H1 (cell line): ENCODE results near the gene LCOR. TPM values are rescaled to one million over a fixed set of nuclear protein-coding genes. Genes with fewer than 3 reads are reported as not detected.

Source experiments
- CTCF ChIA-PET: fragments of 300-600 bp; sonication (Branson Sonifier 250); formaldehyde crosslinking; loops from one replicate; lab custom pipeline; 2021; ENCODE audit not compliant: partially characterized antibody; lab: Charles Lee
- POLR2A ChIA-PET: fragments of 300-600 bp; sonication (Branson Sonifier 250); formaldehyde crosslinking; loops from one replicate; lab custom pipeline; 2021; ENCODE audit warnings: inconsistent platforms; ENCODE audit not compliant: partially characterized antibody; lab: Charles Lee
- DNase-seq, 2 experiments: peaks; one replicate each; pipeline versions ENCODE4 v3.0.0 to v3.0.0-alpha.2; 2010 to 2022; ENCODE audit warnings: low spot score in 2 of 2, low read depth in 1 of 2, mixed read lengths in 1 of 2
- FAIRE-seq: peaks from 2 replicates; lab custom pipeline; 2011; peaks lifted over from hg19 to GRCh38; lab: Jason Lieb, UNC
- H2AFZ ChIP-seq: 2 replicates; pipeline ENCODE4 v1.8.1; 2012; ENCODE audit warnings: low read length, inconsistent platforms
- H2AK5ac ChIP-seq: 2 replicates; pipeline ENCODE4 v1.6.1; 2013; ENCODE audit warnings: low read depth, low read length
- H2BK120ac ChIP-seq: replicated peaks from 2 replicates; pipeline ENCODE3; 2013; ENCODE audit warnings: low read depth, low read length, inconsistent platforms
- H2BK12ac ChIP-seq: 2 replicates; pipeline ENCODE4 v1.6.1; 2013; ENCODE audit warnings: low read depth, low read length
- H2BK15ac ChIP-seq: 2 replicates; pipeline ENCODE4 v1.6.1; 2013; ENCODE audit warnings: low read length
- H2BK20ac ChIP-seq: 2 replicates; pipeline ENCODE4 v1.6.1; 2013; ENCODE audit warnings: low read length
- H2BK5ac ChIP-seq: 2 replicates; pipeline ENCODE4 v1.6.1; 2013; ENCODE audit warnings: low read depth, low read length
- H3K14ac ChIP-seq: 2 replicates; pipeline ENCODE4 v1.6.1; 2013; ENCODE audit warnings: inconsistent platforms; ENCODE audit not compliant: insufficient read length
- H3K18ac ChIP-seq: 2 replicates; pipeline ENCODE4 v1.6.1; 2013; ENCODE audit warnings: low read length; ENCODE audit errors: extremely low read depth
- H3K23ac ChIP-seq: 2 replicates; pipeline ENCODE4 v1.6.1; 2013; ENCODE audit warnings: inconsistent platforms; ENCODE audit not compliant: insufficient read length
- H3K23me2 ChIP-seq: 2 replicates; pipeline ENCODE4 v1.6.1; 2013; ENCODE audit warnings: low read depth, low read length
- H3K27ac ChIP-seq: 2 replicates; pipeline ENCODE4 v1.6.1; 2011; ENCODE audit warnings: low read depth, low read length, inconsistent platforms
- H3K27me3 ChIP-seq, 4 experiments: replicated peaks in 1 of 4; 1 replicate in 1 of 4; 2 replicates in 3 of 4; pipeline versions ENCODE4 v1.6.1 to v1.8.1; 2011 to 2013; ENCODE audit warnings: low read length in 3 of 4, mild to moderate bottlenecking in 3 of 4, inconsistent platforms in 2 of 4, mixed read lengths in 2 of 4, moderate library complexity in 1 of 4; ENCODE audit not compliant: control insufficient read depth in 3 of 4, insufficient read depth in 3 of 4; ENCODE audit errors: extremely low read depth in 1 of 4
- H3K36me3 ChIP-seq, 4 experiments: 2 replicates each; pipeline versions ENCODE4 v1.6.1 to v1.8.1; 2011 to 2013; ENCODE audit warnings: mild to moderate bottlenecking in 4 of 4, low read length in 3 of 4, moderate library complexity in 2 of 4, control low read depth in 1 of 4, inconsistent platforms in 1 of 4; ENCODE audit not compliant: insufficient read depth in 4 of 4, control insufficient read depth in 2 of 4
- H3K4ac ChIP-seq: replicated peaks from 2 replicates; pipeline ENCODE3; 2013; ENCODE audit warnings: low read length, low read depth, mixed read lengths, inconsistent platforms; ENCODE audit not compliant: insufficient read length
- H3K4me1 ChIP-seq, 4 experiments: replicated peaks in 1 of 4; 1 replicate in 1 of 4; 2 replicates in 3 of 4; pipeline versions ENCODE4 v1.6.1 to v1.8.1; 2011 to 2013; ENCODE audit warnings: low read length in 3 of 4, inconsistent platforms in 2 of 4, mixed read lengths in 1 of 4; ENCODE audit not compliant: insufficient read depth in 4 of 4, control insufficient read depth in 3 of 4
- H3K4me2 ChIP-seq, 2 experiments: 2 replicates each; pipeline versions ENCODE4 v1.6.1 to v1.8.1; 2011 to 2013; ENCODE audit warnings: low read depth in 2 of 2, low read length in 2 of 2, control low read depth in 1 of 2, inconsistent platforms in 1 of 2, mild to moderate bottlenecking in 1 of 2; ENCODE audit not compliant: insufficient read depth in 1 of 2
- H3K4me3 ChIP-seq, 4 experiments: fragments of 200-600, 300-600 bp in 1 of 4; sonication (generic), shearing (Covaris generic), sonication (Bioruptor Twin) in 1 of 4; 2 replicates each; pipeline versions ENCODE4 v1.5.1 to v1.8.1; 2011 to 2016; ENCODE audit warnings: low read length in 4 of 4, low read depth in 3 of 4, control low read depth in 2 of 4, inconsistent platforms in 2 of 4, mild to moderate bottlenecking in 2 of 4, mixed read lengths in 1 of 4, moderate library complexity in 1 of 4; ENCODE audit not compliant: insufficient read depth in 2 of 4; ENCODE audit errors: extremely low read depth in 1 of 4
- H3K56ac ChIP-seq: replicated peaks from 2 replicates; pipeline ENCODE3; 2013; ENCODE audit warnings: low read depth, mild to moderate bottlenecking, mixed read lengths, low read length, inconsistent platforms; ENCODE audit not compliant: insufficient read length
- H3K79me1 ChIP-seq: 2 replicates; pipeline ENCODE4 v1.6.1; 2013; ENCODE audit warnings: low read depth, low read length, control low read depth
- H3K79me2 ChIP-seq, 2 experiments: 2 replicates each; pipeline versions ENCODE4 v1.6.1 to v1.8.1; 2012 to 2013; ENCODE audit warnings: low read length in 2 of 2, mild to moderate bottlenecking in 2 of 2, inconsistent platforms in 1 of 2; ENCODE audit not compliant: insufficient read depth in 2 of 2, control insufficient read depth in 1 of 2
- H3K9ac ChIP-seq, 4 experiments: replicated peaks in 1 of 4; 1 replicate in 1 of 4; 2 replicates in 3 of 4; pipeline versions ENCODE4 v1.6.1 to v1.8.1; 2011 to 2013; ENCODE audit warnings: low read depth in 3 of 4, low read length in 3 of 4, control low read depth in 2 of 4, mild to moderate bottlenecking in 2 of 4, moderate library complexity in 2 of 4, inconsistent platforms in 1 of 4; ENCODE audit errors: extremely low read depth in 1 of 4
- H3K9me3 ChIP-seq, 2 experiments: 2 replicates each; pipeline versions ENCODE4 v1.6.1 to v1.8.1; 2012 to 2013; ENCODE audit warnings: mild to moderate bottlenecking in 2 of 2, moderate library complexity in 2 of 2, control low read depth in 1 of 2, inconsistent platforms in 1 of 2, low read depth in 1 of 2, low read length in 1 of 2, mixed read lengths in 1 of 2; ENCODE audit not compliant: insufficient read depth in 2 of 2
- H4K20me1 ChIP-seq, 2 experiments: replicated peaks in 1 of 2; 2 replicates each; pipeline versions ENCODE3 to v1.8.1; 2011 to 2013; ENCODE audit warnings: inconsistent platforms in 2 of 2, low read length in 2 of 2, mild to moderate bottlenecking in 1 of 2; ENCODE audit not compliant: insufficient read depth in 2 of 2, control insufficient read depth in 1 of 2
- H4K5ac ChIP-seq: 2 replicates; pipeline ENCODE4 v1.6.1; 2013; ENCODE audit warnings: low read length, low read depth, mixed read lengths, inconsistent platforms; ENCODE audit not compliant: insufficient read length
- H4K8ac ChIP-seq: 2 replicates; pipeline ENCODE4 v1.8.0; 2013; ENCODE audit warnings: mild to moderate bottlenecking, moderate library complexity, low read length, inconsistent platforms; ENCODE audit not compliant: insufficient read depth; ENCODE audit errors: extremely low read depth
- H4K91ac ChIP-seq: replicated peaks from 2 replicates; pipeline ENCODE3; 2013; ENCODE audit warnings: low read length, mixed read lengths, inconsistent platforms; ENCODE audit not compliant: insufficient read length
- BACH1 ChIP-seq: IDR thresholded peaks from 2 replicates; pipeline ENCODE4 v1.6.1; 2012; ENCODE audit warnings: low read length, improper control_type of control experiment
- BCL11A ChIP-seq, 2 experiments: IDR thresholded peaks; one replicate each; pipeline ENCODE4 v1.6.1; 2011; ENCODE audit warnings: low read depth in 2 of 2, low read length in 2 of 2, mild to moderate bottlenecking in 2 of 2
- CHD2 ChIP-seq: IDR thresholded peaks from 2 replicates; pipeline ENCODE4 v1.6.1; 2012; ENCODE audit warnings: low read length, improper control_type of control experiment
- EP300 ChIP-seq, 2 experiments: IDR thresholded peaks; 1 replicate in 1 of 2; 2 replicates in 1 of 2; pipeline ENCODE4 v1.6.1; 2011 to 2012; ENCODE audit warnings: low read depth in 2 of 2, low read length in 2 of 2, mild to moderate bottlenecking in 2 of 2, borderline replicate concordance in 1 of 2, inconsistent platforms in 1 of 2, moderate library complexity in 1 of 2
- EZH2 ChIP-seq: fragments of 200-600 bp; sonication (generic); IDR thresholded peaks from 2 replicates; pipeline ENCODE4 v1.7.1; 2012; ENCODE audit warnings: low read depth, mild to moderate bottlenecking, moderate library complexity, low read length, inconsistent platforms; ENCODE audit not compliant: severe bottlenecking
- GABPA ChIP-seq: IDR thresholded peaks from 2 replicates; pipeline ENCODE4 v1.6.1; 2011; ENCODE audit warnings: mild to moderate bottlenecking, low read length, moderate library complexity, borderline replicate concordance; ENCODE audit not compliant: insufficient read depth
- HDAC2 ChIP-seq, 2 experiments: fragments of 300-600 bp in 1 of 2; sonication (generic) in 1 of 2; IDR thresholded peaks; 2 replicates each; pipeline ENCODE4 v1.6.1; 2011 to 2012; ENCODE audit warnings: low read depth in 2 of 2, low read length in 2 of 2, mild to moderate bottlenecking in 2 of 2, moderate library complexity in 2 of 2, borderline replicate concordance in 1 of 2, inconsistent platforms in 1 of 2
- HDAC6 ChIP-seq: IDR thresholded peaks from one replicate; pipeline ENCODE4 v1.7.1; 2012; ENCODE audit warnings: low read depth, mild to moderate bottlenecking, inconsistent platforms, low read length, moderate library complexity
- KDM1A ChIP-seq: fragments of 200-600, 300-600 bp; sonication (generic); IDR thresholded peaks from 2 replicates; pipeline ENCODE4 v1.7.1; 2016; ENCODE audit warnings: mild to moderate bottlenecking, low read length, borderline replicate concordance
- PHF8 ChIP-seq: fragments of 200-600 bp; sonication (generic); conservative IDR thresholded peaks from 2 replicates; pipeline ENCODE4 v1.7.1; 2012; ENCODE audit warnings: low read depth, mild to moderate bottlenecking, inconsistent platforms, low read length, moderate library complexity
- RNF2 ChIP-seq: fragments of 200-900, 300-1000 bp; sonication (generic); IDR thresholded peaks from 2 replicates; pipeline ENCODE4 v1.7.1; 2016; ENCODE audit warnings: borderline replicate concordance, low read depth, mild to moderate bottlenecking, antibody characterized with exemption, low read length; ENCODE audit not compliant: poor library complexity, severe bottlenecking; ENCODE audit errors: missing control alignments
- SAP30 ChIP-seq: fragments of 300-600 bp; sonication (generic); IDR thresholded peaks from 2 replicates; pipeline ENCODE4 v1.7.1; 2012; ENCODE audit warnings: low read length, moderate library complexity, mild to moderate bottlenecking, inconsistent platforms; ENCODE audit not compliant: insufficient read depth, insufficient replicate concordance
- SP1 ChIP-seq: IDR thresholded peaks from 2 replicates; pipeline ENCODE4 v1.6.1; 2011; ENCODE audit warnings: low read depth, low read length
- SUZ12 ChIP-seq: fragments of 200-600 bp; sonication (generic); IDR thresholded peaks from 2 replicates; pipeline ENCODE4 v1.6.1; 2012; ENCODE audit warnings: mild to moderate bottlenecking, inconsistent platforms, low read length, moderate library complexity, mixed read lengths
- WGBS, 2 experiments: shearing (Covaris generic) in 1 of 2; methylation state at CpG; one replicate each; pipeline versions ENCODE4 v1.1.6 to v1.1.7; 2013 to 2015; ENCODE audit warnings: low lambda C conversion rate in 2 of 2, mixed read lengths in 2 of 2, inconsistent platforms in 1 of 2, low coverage in 1 of 2, missing lambda C conversion rate in 1 of 2; ENCODE audit not compliant: insufficient replicate concordance in 2 of 2, insufficient coverage in 1 of 2, insufficient read length in 1 of 2; ENCODE audit errors: extremely low coverage in 1 of 2, missing lambda C conversion rate in 1 of 2; 5-methylcytosine and 5-hydroxymethylcytosine counted together
- polyA plus RNA-seq, 7 experiments: library from polyadenylated mRNA; depleted of rRNA in 3 of 7; stranded (reverse) in 5 of 7; unstranded in 2 of 7; fragments of >200 nt in 5 of 7; fragments of 200-250 nt in 2 of 7; gene quantifications; 1 replicate in 5 of 7; 2 replicates in 1 of 7; 4 replicates in 1 of 7; pipeline versions ENCODE4 v1.2.1 to v1.2.3, GENCODE V29; 2011 to 2013; ENCODE audit warnings: missing spikeins in 2 of 7, mixed read lengths in 2 of 7
- total RNA-seq: library from RNA; stranded (reverse); fragmentation: NEBNext Ultra II Directional; extraction: Animal tissue kit (Norgen Biotek cat#: 25700); gene quantifications from 2 replicates; pipeline ENCODE4 v1.2.1, GENCODE V29; 2021

Gene LCOR
- total and polyA plus RNA-seq, 2 of the 8 experiments (the other 6 are each of a cell fraction or from before 2014, with no cell fraction given), result 4.7 to 25.5 TPM

DNA sequence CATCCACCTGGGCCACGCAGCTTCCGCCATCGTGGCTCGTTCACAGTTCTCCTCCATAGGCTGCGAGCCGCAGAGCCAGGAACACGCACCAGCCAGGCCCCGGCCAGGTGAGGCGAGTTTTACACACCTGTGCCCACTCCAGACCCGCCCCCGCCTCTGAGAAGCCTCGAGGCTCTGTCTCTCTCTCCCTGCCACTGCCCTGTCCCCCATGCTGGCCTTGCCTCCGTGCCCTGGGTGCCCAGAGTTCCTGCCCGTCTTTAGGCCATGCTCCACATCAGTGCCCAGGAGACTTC is 211.4 kb downstream of the LCOR start:
- no peak overlapping the region for H4K91ac ChIP-seq
- no peak overlapping the region for H3K27ac ChIP-seq
- no peak overlapping the region for H2BK12ac ChIP-seq
- no peak overlapping the region for H3K56ac ChIP-seq
- no peaks in the 10 kb centered on the region for H3K36me3 ChIP-seq
- H2BK120ac ChIP-seq, result no peak overlapping the region
- no peak overlapping the region for H3K4ac ChIP-seq
- no peaks in the 10 kb centered on the region for H4K20me1 ChIP-seq
- H4K8ac ChIP-seq, result no peak overlapping the region
- no peak overlapping the region for H3K18ac ChIP-seq
- no peak overlapping the region for H3K14ac ChIP-seq
- H3K9ac ChIP-seq, result no peak overlapping the region
- CTCF ChIA-PET, result interaction anchor here (0.6 to 1.6 kb wide), 8 partner anchors 16 to 343 kb away, joined by 3 to 8 read pairs (median 4); no protein-coding TSS in a partner anchor
- FAIRE-seq, result no peak
- peaks cover 0 to 4% (median under 1%) of the 10 kb centered on the region in 4 experiments; a peak in 4 of 7 replicates for H3K4me1 ChIP-seq
- no peak overlapping the region for H3K4me3 ChIP-seq
- no peaks in the 10 kb centered on the region for H3K79me1 ChIP-seq
- TF ChIP-seq EZH2, result no peak
- no peak for TF ChIP-seq CHD2
- no peak for TF ChIP-seq HDAC6
- no peak for TF ChIP-seq BCL11A (IDR thresholded peaks at IDR 0.05; ENCODE audit: low read depth in 2 of 2, low read length in 2 of 2)
- no peak for TF ChIP-seq SP1
- TF ChIP-seq HDAC2 (IDR thresholded peaks at IDR 0.05; ENCODE audit: borderline replicate concordance in 1 of 2, low read depth in 2 of 2, low read length in 2 of 2), result no peak
- TF ChIP-seq BACH1, result no peak
- TF ChIP-seq RNF2, result no peak
- no peak for TF ChIP-seq SAP30
- no peak for TF ChIP-seq PHF8
- TF ChIP-seq EP300 (IDR thresholded peaks at IDR 0.05; ENCODE audit: borderline replicate concordance in 1 of 2, low read depth in 2 of 2, low read length in 2 of 2), result no peak
- TF ChIP-seq GABPA, result no peak
- no peak for TF ChIP-seq KDM1A
- no peak for TF ChIP-seq SUZ12
- no peak overlapping the region for H2BK5ac ChIP-seq
- H2BK20ac ChIP-seq, result no peak overlapping the region
- no peak overlapping the region for H2BK15ac ChIP-seq
- H3K27me3 ChIP-seq, result no peaks in the 10 kb centered on the region
- POLR2A ChIA-PET, result no interaction called here
- H2AFZ ChIP-seq, result no peak overlapping the region
- no peak overlapping the region for H2AK5ac ChIP-seq
- H3K23ac ChIP-seq, result no peak overlapping the region
- DNase-seq, result no peak
- no peak overlapping the region for H3K4me2 ChIP-seq
- H3K23me2 ChIP-seq, result no peaks in the 10 kb centered on the region
- H3K79me2 ChIP-seq, result no peaks in the 10 kb centered on the region
- WGBS, 2 experiments, result 88% methylated on average over 7 of the region's 14 CpGs; no CpG with 5 or more reads in 1 of the 2 experiments
- no peak overlapping the region for H4K5ac ChIP-seq
- no peaks in the 10 kb centered on the region for H3K9me3 ChIP-seq
